KMS-11 (cell line): ENCODE measurements around the gene CYTH4.

Experiments
- H2AFZ ChIP-seq: fragments of 200-600 bp; sonication (generic); 2 replicates; pipeline ENCODE4 v1.6.1; 2016; ENCODE audit warnings: antibody characterized with exemption, mixed run types, low read depth
- H3K27ac ChIP-seq: fragments of 200-600 bp; sonication (generic); 2 replicates; pipeline ENCODE4 v1.6.1; 2016; ENCODE audit warnings: mild to moderate bottlenecking, mixed run types
- H3K27me3 ChIP-seq: fragments of 200-600 bp; sonication (generic); 2 replicates; pipeline ENCODE4 v1.6.1; 2017; ENCODE audit warnings: mild to moderate bottlenecking, low read depth, mixed run types, moderate library complexity; ENCODE audit not compliant: insufficient read depth
- H3K36me3 ChIP-seq: fragments of 200-600 bp; sonication (generic); 2 replicates; pipeline ENCODE4 v1.6.1; 2017; ENCODE audit warnings: mild to moderate bottlenecking, mixed run types; ENCODE audit not compliant: insufficient read depth
- H3K4me1 ChIP-seq: fragments of 200-600 bp; sonication (generic); 2 replicates; pipeline ENCODE4 v1.6.1; 2016; ENCODE audit warnings: mild to moderate bottlenecking, low read depth, mixed run types; ENCODE audit not compliant: poor library complexity, severe bottlenecking
- H3K4me2 ChIP-seq: fragments of 200-600 bp; sonication (generic); 2 replicates; pipeline ENCODE4 v1.7.0; 2016; ENCODE audit warnings: mild to moderate bottlenecking, mixed run types
- H3K4me3 ChIP-seq: fragments of 200-600 bp; sonication (generic); IDR thresholded peaks from 2 replicates; pipeline ENCODE4 v1.6.1; 2017; ENCODE audit warnings: low read depth, low read length, mixed read lengths; ENCODE audit not compliant: insufficient read depth
- H3K79me2 ChIP-seq: fragments of 200-600 bp; sonication (generic); 2 replicates; pipeline ENCODE4 v1.6.1; 2016; ENCODE audit warnings: low read depth, mixed run types; ENCODE audit not compliant: insufficient read depth
- H3K9ac ChIP-seq: fragments of 200-600 bp; sonication (generic); 2 replicates; pipeline ENCODE4 v1.6.1; 2016; ENCODE audit warnings: mild to moderate bottlenecking, mixed run types
- H4K20me1 ChIP-seq: fragments of 200-600 bp; sonication (generic); 2 replicates; pipeline ENCODE4 v1.6.1; 2016; ENCODE audit warnings: mild to moderate bottlenecking, mixed run types; ENCODE audit not compliant: insufficient read depth
- CTCF ChIP-seq: fragments of 200-600 bp; sonication (generic); conservative IDR thresholded peaks from 2 replicates; pipeline ENCODE4 v1.6.1; 2017; ENCODE audit warnings: low read depth, mild to moderate bottlenecking, antibody characterized with exemption, low read length, moderate library complexity, mixed read lengths

CYTH4 gene

GRCh38 chr22:37330200-37331033 is 48.1 kb downstream of the CYTH4 start:
- TF ChIP-seq CTCF = peak; percentile 36
- peaks cover 5% of the 10 kb centered on the region for H3K4me1 ChIP-seq
- no peak overlapping the region for H3K27ac ChIP-seq
- no peaks in the 10 kb centered on the region for H3K79me2 ChIP-seq
- no peak overlapping the region for H3K4me2 ChIP-seq
- H3K9ac ChIP-seq = no peak overlapping the region
- no peak overlapping the region for H2AFZ ChIP-seq
- no peak overlapping the region for H3K4me3 ChIP-seq
- H4K20me1 ChIP-seq = no peaks in the 10 kb centered on the region
- peaks cover 77% of the 10 kb centered on the region for H3K27me3 ChIP-seq
- H3K36me3 ChIP-seq = no peaks in the 10 kb centered on the region

GRCh38 chr22:37331034-37331428 is 48.7 kb downstream of the CYTH4 start:
- H3K4me2 ChIP-seq = no peak overlapping the region
- H3K9ac ChIP-seq = no peak overlapping the region
- H3K4me3 ChIP-seq = no peak overlapping the region
- no peaks in the 10 kb centered on the region for H4K20me1 ChIP-seq
- H3K27me3 ChIP-seq = peaks cover 77% of the 10 kb centered on the region
- no peak overlapping the region for H2AFZ ChIP-seq
- no peaks in the 10 kb centered on the region for H3K36me3 ChIP-seq
- peaks cover 5% of the 10 kb centered on the region for H3K4me1 ChIP-seq
- TF ChIP-seq CTCF = no peak
- H3K79me2 ChIP-seq = no peaks in the 10 kb centered on the region
- H3K27ac ChIP-seq = no peak overlapping the region

DNA sequence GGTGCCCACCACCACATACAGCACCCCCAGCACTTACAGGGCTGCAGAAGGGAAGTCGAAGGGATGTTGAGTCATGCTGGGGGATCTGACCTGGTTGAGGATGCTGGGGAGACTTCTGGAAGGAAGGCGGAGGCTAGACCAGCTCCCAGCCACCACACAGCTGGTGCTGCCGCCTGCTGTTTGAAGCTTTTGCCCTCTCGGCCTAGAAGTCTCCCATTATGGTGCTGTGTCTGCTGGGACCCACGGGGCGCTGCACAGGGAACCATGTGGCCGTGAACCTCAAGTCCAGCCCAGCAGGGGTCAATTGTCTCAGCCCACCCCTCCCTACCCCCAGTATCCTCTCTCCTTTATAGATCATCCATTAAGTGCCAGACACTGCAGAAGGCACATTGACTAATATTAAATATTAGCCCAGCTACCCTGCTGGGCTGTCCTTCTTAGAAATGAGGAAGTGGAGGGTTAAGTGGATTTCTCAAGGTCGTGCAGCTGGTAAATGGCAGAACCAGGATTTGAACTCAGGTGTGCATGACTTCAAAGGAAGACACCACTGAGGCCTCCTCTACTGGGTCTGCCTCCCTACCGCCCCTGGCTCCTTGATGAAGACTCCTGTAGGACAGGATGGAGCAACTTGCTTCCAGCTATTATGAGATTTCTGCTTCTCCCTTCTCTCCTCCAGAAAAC is 49.7 kb downstream of the CYTH4 start:
- no peak overlapping the region for H3K9ac ChIP-seq
- TF ChIP-seq CTCF = no peak
- H3K4me2 ChIP-seq = no peak overlapping the region
- H4K20me1 ChIP-seq = no peaks in the 10 kb centered on the region
- no peak overlapping the region for H2AFZ ChIP-seq
- no peaks in the 10 kb centered on the region for H3K36me3 ChIP-seq
- peaks cover 74% of the 10 kb centered on the region for H3K27me3 ChIP-seq
- no peak overlapping the region for H3K4me3 ChIP-seq
- H3K27ac ChIP-seq = no peak overlapping the region
- H3K4me1 ChIP-seq = peaks cover 5% of the 10 kb centered on the region
- no peaks in the 10 kb centered on the region for H3K79me2 ChIP-seq

- H2AFZ ChIP-seq = no peak overlapping the region
- no peak for TF ChIP-seq CTCF
- no peaks in the 10 kb centered on the region for H3K36me3 ChIP-seq
- no peak overlapping the region for H3K4me2 ChIP-seq
- no peak overlapping the region for H3K4me3 ChIP-seq
- H3K4me1 ChIP-seq = peaks cover 5% of the 10 kb centered on the region
- no peak overlapping the region for H3K27ac ChIP-seq
- no peak overlapping the region for H3K9ac ChIP-seq
- peaks cover 76% of the 10 kb centered on the region for H3K27me3 ChIP-seq
- no peaks in the 10 kb centered on the region for H3K79me2 ChIP-seq
- H4K20me1 ChIP-seq = no peaks in the 10 kb centered on the region
Measured at GRCh38 chr22:37333724-37334460, 51.6 kb downstream of the CYTH4 start.
